ENCODE results near the gene MYO16. TPM values are rescaled to one million over a fixed set of nuclear protein-coding genes. Genes with fewer than 3 reads are reported as not detected.

Gene MYO16
- total RNA-seq, 1 experiment from 2014 or later = not detected

DNA sequence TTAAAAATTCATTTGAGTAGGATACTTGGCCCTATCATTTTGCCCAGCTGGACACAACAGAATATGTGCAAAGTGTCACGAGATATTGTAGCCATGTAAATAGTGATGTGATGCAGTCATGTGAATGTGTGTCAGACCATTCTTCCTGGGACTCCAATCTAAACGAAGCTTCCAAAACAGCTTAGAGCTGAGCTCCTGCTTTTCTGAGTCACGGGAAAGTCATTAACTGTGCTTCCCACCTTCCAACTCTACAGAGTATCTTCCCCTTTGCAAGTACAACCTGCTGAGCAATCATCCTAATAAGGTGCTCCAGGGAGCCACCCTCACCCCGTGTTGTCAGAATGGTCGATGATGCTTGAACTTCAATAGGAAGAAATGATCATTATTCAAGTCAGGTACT is 294.7 kb downstream of the MYO16 start:
- no peak overlapping the region for H2BK15ac ChIP-seq (ENCODE audit: low read depth, low read length)
- no peaks in the 10 kb centered on the region for H3K23me2 ChIP-seq (ENCODE audit: insufficient read length, low read depth, low read length, poor library complexity, severe bottlenecking)
- H3K9me3 ChIP-seq (ENCODE audit: control insufficient read depth, low read depth, low read length) = no peaks in the 10 kb centered on the region
- no peak overlapping the region for H3K18ac ChIP-seq (ENCODE audit: insufficient read length, low read depth, low read length)
- H3K4me1 ChIP-seq (ENCODE audit: insufficient read depth, low read length) = no peaks in the 10 kb centered on the region
- no peak overlapping the region for H4K8ac ChIP-seq (replicated peaks; ENCODE audit: insufficient read length, low read depth, low read length)
- no peak overlapping the region for H2BK5ac ChIP-seq (ENCODE audit: insufficient read length, low read length)
- H2BK20ac ChIP-seq (ENCODE audit: low read depth, low read length, poor library complexity, severe bottlenecking) = no peak overlapping the region
- no peak overlapping the region for H2AK5ac ChIP-seq (ENCODE audit: insufficient read length, low read length)
- no peak overlapping the region for H3K9ac ChIP-seq (ENCODE audit: extremely low read depth, insufficient read length, low read length)
- peak overlapping the region in 1 of 3 experiments; percentile 48; a peak in 1 of 7 replicates for H3K27ac Mint-ChIP-seq
- H4K5ac ChIP-seq (ENCODE audit: insufficient read length, low read depth, low read length) = no peak overlapping the region
- H3T11ph ChIP-seq (ENCODE audit: low read length) = no peak overlapping the region
- H3K27ac ChIP-seq (ENCODE audit: insufficient read length, low read depth, low read length) = no peak overlapping the region
- H3K9me3 Mint-ChIP-seq = no peaks in the 10 kb centered on the region
- no peaks in the 10 kb centered on the region; a peak in 1 of 7 replicates for H3K36me3 Mint-ChIP-seq (ENCODE audit: insufficient read depth in 1 of 3, low read depth in 3 of 3)
- H3K23ac ChIP-seq (ENCODE audit: insufficient read length, low read depth, low read length) = no peak overlapping the region
- no CpG with 5 or more reads among the region's 5 CpGs for WGBS (ENCODE audit: extremely low coverage, insufficient read length, low lambda C conversion rate)
- no peaks in the 10 kb centered on the region for H3K27me3 ChIP-seq (ENCODE audit: insufficient read depth, low read length)
- no peak overlapping the region for H2BK12ac ChIP-seq (ENCODE audit: insufficient read length, low read depth, low read length)
- no peaks in the 10 kb centered on the region for H4K20me1 ChIP-seq (ENCODE audit: control insufficient read depth, insufficient read depth, insufficient read length)
- no peak overlapping the region for H2BK120ac ChIP-seq (ENCODE audit: low read depth, low read length, poor library complexity, severe bottlenecking)
- no peak overlapping the region for H3K56ac ChIP-seq (ENCODE audit: insufficient read length, low read depth, low read length)
- no peak overlapping the region for H3K4ac ChIP-seq (ENCODE audit: low read depth, low read length)
- TF ChIP-seq, protein P1, sequence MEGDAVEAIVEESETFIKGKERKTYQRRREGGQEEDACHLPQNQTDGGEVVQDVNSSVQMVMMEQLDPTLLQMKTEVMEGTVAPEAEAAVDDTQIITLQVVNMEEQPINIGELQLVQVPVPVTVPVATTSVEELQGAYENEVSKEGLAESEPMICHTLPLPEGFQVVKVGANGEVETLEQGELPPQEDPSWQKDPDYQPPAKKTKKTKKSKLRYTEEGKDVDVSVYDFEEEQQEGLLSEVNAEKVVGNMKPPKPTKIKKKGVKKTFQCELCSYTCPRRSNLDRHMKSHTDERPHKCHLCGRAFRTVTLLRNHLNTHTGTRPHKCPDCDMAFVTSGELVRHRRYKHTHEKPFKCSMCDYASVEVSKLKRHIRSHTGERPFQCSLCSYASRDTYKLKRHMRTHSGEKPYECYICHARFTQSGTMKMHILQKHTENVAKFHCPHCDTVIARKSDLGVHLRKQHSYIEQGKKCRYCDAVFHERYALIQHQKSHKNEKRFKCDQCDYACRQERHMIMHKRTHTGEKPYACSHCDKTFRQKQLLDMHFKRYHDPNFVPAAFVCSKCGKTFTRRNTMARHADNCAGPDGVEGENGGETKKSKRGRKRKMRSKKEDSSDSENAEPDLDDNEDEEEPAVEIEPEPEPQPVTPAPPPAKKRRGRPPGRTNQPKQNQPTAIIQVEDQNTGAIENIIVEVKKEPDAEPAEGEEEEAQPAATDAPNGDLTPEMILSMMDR (conservative IDR thresholded peaks at IDR 0.05) = no peak
- no peak for DNase-seq
- H3K27me3 Mint-ChIP-seq (ENCODE audit: low read depth) = no peaks in the 10 kb centered on the region
- H3K79me2 ChIP-seq (ENCODE audit: insufficient read depth, low read length) = no peaks in the 10 kb centered on the region
- H3K4me3 Mint-ChIP-seq = no peak overlapping the region
- no peak overlapping the region for H3K14ac ChIP-seq (ENCODE audit: insufficient read depth, low read length)
- no peaks in the 10 kb centered on the region for H3K79me1 ChIP-seq (ENCODE audit: insufficient read depth, low read depth, low read length, poor library complexity, severe bottlenecking)
- no peak overlapping the region for H4K91ac ChIP-seq (ENCODE audit: insufficient read length, low read depth, low read length)
- H2AFZ ChIP-seq (ENCODE audit: low read length) = no peak overlapping the region
- no peak overlapping the region for H3K4me2 ChIP-seq (ENCODE audit: insufficient read depth, insufficient read length, low read length)
- peaks cover 0 to 10% of the 10 kb centered on the region in 2 experiments; a peak in 2 of 4 replicates for H3K4me1 Mint-ChIP-seq
